HepG2 (cell line): ENCODE results near the gene NEURL3. TPM values are rescaled to one million over a fixed set of nuclear protein-coding genes. Genes with fewer than 3 reads are reported as not detected.

Experiments used
- CENPX ChIP-seq: sonication (generic); formaldehyde crosslinking; IDR thresholded peaks from 2 replicates; pipeline ENCODE4 v1.9.0; 2021; ENCODE audit warnings: mild to moderate bottlenecking, missing genetic modification reagents, moderate library complexity
- HNRNPL ChIP-seq: fragments of 200-400 bp; formaldehyde crosslinking; IDR thresholded peaks from 2 replicates; pipeline ENCODE4 v1.6.1; 2017; ENCODE audit warnings: mild to moderate bottlenecking, low read depth, low read length
- KDM2A ChIP-seq: sonication (generic); formaldehyde crosslinking; IDR thresholded peaks from 2 replicates; pipeline ENCODE4 v1.4.0; 2020; ENCODE audit warnings: low read depth, missing genetic modification reagents, borderline replicate concordance
- NAIF1 ChIP-seq: sonication (generic); formaldehyde crosslinking; IDR thresholded peaks from 2 replicates; pipeline ENCODE4 v1.5.0; 2020; ENCODE audit warnings: mild to moderate bottlenecking, missing genetic modification reagents, borderline replicate concordance
- NR2C2 ChIP-seq: sonication (generic); formaldehyde crosslinking; IDR thresholded peaks from 2 replicates; pipeline ENCODE4 v1.4.0; 2020; ENCODE audit warnings: missing genetic modification reagents, mild to moderate bottlenecking, moderate library complexity, borderline replicate concordance
- POLR2AphosphoS2 ChIP-seq: IDR thresholded peaks from 2 replicates; pipeline ENCODE4 v1.6.1; 2011; ENCODE audit warnings: low read depth, low read length, improper control_type of control experiment
- RAD21 ChIP-seq: fragments of 450-650 bp; formaldehyde crosslinking; IDR thresholded peaks from 2 replicates; pipeline ENCODE4 v1.5.0; 2020; ENCODE audit warnings: mild to moderate bottlenecking
- RARA ChIP-seq: IDR thresholded peaks from 2 replicates; pipeline ENCODE4 v1.6.1; 2016; ENCODE audit warnings: missing genetic modification reagents, missing compliant biosample characterization
- RFX5 ChIP-seq: IDR thresholded peaks from 2 replicates; pipeline ENCODE4 v1.6.1; 2011; ENCODE audit warnings: low read depth, low read length, improper control_type of control experiment
- RXRA ChIP-seq: sonication (generic); formaldehyde crosslinking; IDR thresholded peaks from 2 replicates; pipeline ENCODE4 v1.5.1; 2020; ENCODE audit warnings: missing genetic modification reagents
- SALL1 ChIP-seq: sonication (generic); formaldehyde crosslinking; IDR thresholded peaks from 2 replicates; pipeline ENCODE4 v1.8.0; 2022; ENCODE audit warnings: mild to moderate bottlenecking, missing genetic modification reagents
- SMC3 ChIP-seq: IDR thresholded peaks from 2 replicates; pipeline ENCODE4 v1.6.1; 2011; ENCODE audit warnings: low read length, improper control_type of control experiment
- XRCC5 ChIP-seq: fragments of 200-400 bp; formaldehyde crosslinking; optimal IDR thresholded peaks from 2 replicates; pipeline ENCODE3; 2017; ENCODE audit warnings: mild to moderate bottlenecking, low read length
- ZBTB14 ChIP-seq: sonication (generic); formaldehyde crosslinking; IDR thresholded peaks from 2 replicates; pipeline ENCODE4 v1.4.0; 2020; ENCODE audit warnings: missing genetic modification reagents
- ZHX2 ChIP-seq, 2 experiments: sonication (generic) in 1 of 2; formaldehyde crosslinking in 1 of 2; IDR thresholded peaks; 2 replicates each; pipeline versions ENCODE4 v1.6.1 to v1.9.0; 2014 to 2022; ENCODE audit warnings: antibody characterized with exemption in 1 of 2, borderline replicate concordance in 1 of 2, inconsistent platforms in 1 of 2, low read depth in 1 of 2, missing genetic modification reagents in 1 of 2
- ZNF124 ChIP-seq: sonication (generic); formaldehyde crosslinking; IDR thresholded peaks from 2 replicates; pipeline ENCODE4 v1.4.0; 2020; ENCODE audit warnings: missing genetic modification reagents
- ZNF281 ChIP-seq: sonication (generic); formaldehyde crosslinking; IDR thresholded peaks from 2 replicates; pipeline ENCODE4 v1.4.0; 2020; ENCODE audit warnings: missing genetic modification reagents, borderline replicate concordance
- polyA plus RNA-seq, 8 experiments: library from polyadenylated mRNA; depleted of rRNA in 3 of 8; stranded (reverse) in 7 of 8; unstranded in 1 of 8; fragments of >200 nt; fragmentation: Illumina TruSeq in 4 of 8; extraction: Trizol in 4 of 8; gene quantifications; 2 replicates each; pipeline versions ENCODE4 v1.2.1 to v1.2.3, GENCODE V29; 2011 to 2016; ENCODE audit warnings: low read depth in 4 of 8, missing spikeins in 1 of 8, mixed read lengths in 1 of 8; ENCODE audit not compliant: insufficient read depth in 1 of 8
- total RNA-seq, 5 experiments: library from RNA; depleted of rRNA; stranded (reverse); fragments of >200 nt; fragmentation: Illumina TruSeq; extraction: Trizol; gene quantifications; 2 replicates each; pipeline ENCODE4 v1.2.3, GENCODE V29; 2016; ENCODE audit warnings: low read depth in 1 of 5
- TF ChIP-seq, protein P1 (sequence below): sonication (generic); formaldehyde crosslinking; IDR thresholded peaks from 2 replicates; pipeline ENCODE4 v1.4.0; 2020; ENCODE audit warnings: mild to moderate bottlenecking, missing genetic modification reagents
- TF ChIP-seq, protein P2 (sequence below): sonication (generic); formaldehyde crosslinking; IDR thresholded peaks from 2 replicates; pipeline ENCODE4 v1.4.0; 2020; ENCODE audit warnings: mild to moderate bottlenecking, missing genetic modification reagents, borderline replicate concordance

NEURL3 gene
- total and polyA plus RNA-seq, 2 of the 13 experiments (the other 11 are each of a cell fraction or from before 2014, with no cell fraction given): 0.16 to 1.2 TPM

DNA sequence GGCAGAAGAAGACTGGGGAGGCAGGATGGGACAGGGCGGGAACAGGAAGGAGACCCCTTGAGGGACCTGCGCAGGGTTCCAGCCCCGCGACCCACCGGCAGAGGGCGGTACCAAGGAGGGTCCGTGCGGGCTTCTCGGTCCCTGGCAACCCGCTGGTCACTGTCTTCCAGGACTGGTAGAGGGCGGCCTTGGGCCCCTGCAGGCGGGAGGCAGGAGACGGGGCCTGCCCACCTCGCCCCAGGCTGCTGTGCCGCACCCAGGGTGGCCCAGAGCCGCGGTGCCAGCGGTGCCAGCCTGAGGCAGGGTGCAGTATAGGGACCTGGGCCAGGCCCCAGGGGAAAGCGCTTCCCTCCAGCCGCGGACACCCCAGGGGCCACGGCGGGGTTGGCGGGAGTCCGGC lies 34.5 kb downstream of the NEURL3 start (continued):
- TF ChIP-seq ZNF281 (CRISPR knock-in tag) (no peak), ZHX2 (IDR thresholded peaks at IDR 0.05; ENCODE audit: low read depth) (no peak), ZHX2 (CRISPR knock-in tag; IDR thresholded peaks at IDR 0.05; ENCODE audit: borderline replicate concordance) (no peak), POLR2AphosphoS2 (no peak), RXRA (peak; percentile 21; the same call in 1 of the 2 replicates), RFX5 (peak; percentile 58), SMC3 (peak; percentile 6; the same call in 1 of the 2 replicates), RAD21 (peak; percentile 59), NR2C2 (CRISPR knock-in tag) (no peak), ZBTB14 (CRISPR knock-in tag) (no peak), RARA (no peak), SALL1 (CRISPR knock-in tag) (no peak), HNRNPL (peak; percentile 80), NAIF1 (CRISPR knock-in tag) (no peak), XRCC5 (peak; percentile 61), CENPX (CRISPR knock-in tag) (no peak), ZNF124 (no peak), KDM2A (CRISPR knock-in tag) (peak; percentile 38; the same call in 1 of the 2 replicates)
- TF ChIP-seq, protein P1, sequence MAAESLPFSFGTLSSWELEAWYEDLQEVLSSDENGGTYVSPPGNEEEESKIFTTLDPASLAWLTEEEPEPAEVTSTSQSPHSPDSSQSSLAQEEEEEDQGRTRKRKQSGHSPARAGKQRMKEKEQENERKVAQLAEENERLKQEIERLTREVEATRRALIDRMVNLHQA: no peak
- TF ChIP-seq, protein P2, sequence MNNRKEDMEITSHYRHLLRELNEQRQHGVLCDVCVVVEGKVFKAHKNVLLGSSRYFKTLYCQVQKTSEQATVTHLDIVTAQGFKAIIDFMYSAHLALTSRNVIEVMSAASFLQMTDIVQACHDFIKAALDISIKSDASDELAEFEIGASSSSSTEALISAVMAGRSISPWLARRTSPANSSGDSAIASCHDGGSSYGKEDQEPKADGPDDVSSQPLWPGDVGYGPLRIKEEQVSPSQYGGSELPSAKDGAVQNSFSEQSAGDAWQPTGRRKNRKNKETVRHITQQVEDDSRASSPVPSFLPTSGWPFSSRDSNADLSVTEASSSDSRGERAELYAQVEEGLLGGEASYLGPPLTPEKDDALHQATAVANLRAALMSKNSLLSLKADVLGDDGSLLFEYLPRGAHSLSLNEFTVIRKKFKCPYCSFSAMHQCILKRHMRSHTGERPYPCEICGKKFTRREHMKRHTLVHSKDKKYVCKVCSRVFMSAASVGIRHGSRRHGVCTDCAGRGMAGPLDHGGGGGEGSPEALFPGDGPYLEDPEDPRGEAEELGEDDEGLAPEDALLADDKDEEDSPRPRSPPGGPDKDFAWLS (CRISPR knock-in tag): no peak
